Suprapubic skin (tissue), 4 donors: ENCODE results near the gene TSPAN18. TPM values are rescaled to one million over a fixed set of nuclear protein-coding genes. Genes with fewer than 3 reads are reported as not detected.

ENCODE experiments used
- DNase-seq, 2 donors: peaks; one replicate each; pipeline ENCODE4 v3.0.0-alpha.2; 2019; ENCODE audit warnings: low spot score in 2 of 2
- H3K27ac ChIP-seq: fragments of 200-600 bp; sonication (generic); one replicate; pipeline ENCODE4 v1.5.1; 2019
- H3K27me3 ChIP-seq: fragments of 200-600 bp; sonication (generic); one replicate; pipeline ENCODE4 v1.5.1; 2019
- H3K36me3 ChIP-seq: fragments of 200-600 bp; sonication (generic); one replicate; pipeline ENCODE4 v1.5.1; 2019
- H3K4me1 ChIP-seq: fragments of 200-600 bp; sonication (generic); one replicate; pipeline ENCODE4 v1.5.1; 2019
- H3K4me3 ChIP-seq: fragments of 200-600 bp; sonication (generic); one replicate; pipeline ENCODE4 v1.5.1; 2019; ENCODE audit warnings: mild to moderate bottlenecking
- H3K9me3 ChIP-seq: fragments of 200-600 bp; sonication (generic); one replicate; pipeline ENCODE4 v1.5.1; 2019
- CTCF ChIP-seq, 2 donors: fragments of 200-600 bp in 1 of 2; fragments of 450-650 bp in 1 of 2; sonication (generic) in 1 of 2; IDR thresholded peaks; one replicate each; pipeline ENCODE4 v1.5.1; 2016 to 2019; ENCODE audit warnings: antibody characterized with exemption in 2 of 2, mild to moderate bottlenecking in 1 of 2, moderate library complexity in 1 of 2
- EP300 ChIP-seq: sonication (generic); formaldehyde crosslinking; IDR thresholded peaks from one replicate; pipeline ENCODE4 v1.6.1; 2017; ENCODE audit warnings: antibody characterized with exemption
- POLR2A ChIP-seq, 2 donors: fragments of 450-650 bp; IDR thresholded peaks; one replicate each; pipeline ENCODE4 v1.6.1; 2017; ENCODE audit warnings: antibody characterized with exemption in 2 of 2, mild to moderate bottlenecking in 2 of 2, moderate library complexity in 2 of 2
- POLR2AphosphoS5 ChIP-seq, 3 donors: sonication (generic); formaldehyde crosslinking; IDR thresholded peaks; one replicate each; pipeline ENCODE4 v1.6.1; 2017; ENCODE audit warnings: antibody characterized with exemption in 3 of 3
- WGBS: methylation state at CpG from one replicate; pipeline ENCODE4 v1.1.5; 2018; 5-methylcytosine and 5-hydroxymethylcytosine counted together
- total RNA-seq, 4 donors: library from RNA; depleted of rRNA; stranded (reverse); fragments of >200 nt; gene quantifications; one replicate each; pipeline ENCODE4 v1.1.0, GENCODE V29; 2016

The TSPAN18 gene
- total RNA-seq, 4 donors from 2014 or later, result 1.3 to 5.1 (median 3.9) TPM

- no peaks in the 10 kb centered on the region for H3K9me3 ChIP-seq
- WGBS, result 94% methylated on average over 8 of the region's 8 CpGs
- TF ChIP-seq CTCF (IDR thresholded peaks at IDR 0.05), result no peak
- TF ChIP-seq POLR2A (IDR thresholded peaks at IDR 0.05), result no peak
- no peaks in the 10 kb centered on the region for H3K27me3 ChIP-seq
- peak in 1 of 2 donors; percentile 71 for DNase-seq
- H3K27ac ChIP-seq, result no peak overlapping the region
- no peaks in the 10 kb centered on the region for H3K36me3 ChIP-seq
- H3K4me1 ChIP-seq, result peaks cover 28% of the 10 kb centered on the region
- H3K4me3 ChIP-seq, result no peak overlapping the region
Observed at GRCh38 chr11:44765026-44765595, 38.3 kb downstream of the TSPAN18 start.

GRCh38 chr11:44765676-44766075, 38.9 kb downstream of the TSPAN18 start:
- Histone ChIP-seq H3K4me3 (no peak overlapping the region), H3K36me3 (no peaks in the 10 kb centered on the region), H3K27ac (no peak overlapping the region), H3K9me3 (no peaks in the 10 kb centered on the region), H3K27me3 (no peaks in the 10 kb centered on the region), H3K4me1 (peaks cover 22% of the 10 kb centered on the region)
- 95% methylated on average over 3 of the region's 3 CpGs for WGBS
- TF ChIP-seq POLR2A (IDR thresholded peaks at IDR 0.05) (no peak), CTCF (IDR thresholded peaks at IDR 0.05) (no peak), EP300 (no peak), POLR2AphosphoS5 (IDR thresholded peaks at IDR 0.05) (no peak)
- DNase-seq, result peak in 1 of 2 donors; percentile 32

GRCh38 chr11:44766112-44766971, 39.6 kb downstream of the TSPAN18 start:
- peaks cover 16% of the 10 kb centered on the region for H3K4me1 ChIP-seq
- H3K9me3 ChIP-seq, result no peaks in the 10 kb centered on the region
- TF ChIP-seq POLR2AphosphoS5 (IDR thresholded peaks at IDR 0.05), result no peak
- no peak for TF ChIP-seq CTCF (IDR thresholded peaks at IDR 0.05)
- H3K27ac ChIP-seq, result no peak overlapping the region
- peak in 1 of 2 donors; percentile 70 for DNase-seq
- no peak overlapping the region for H3K4me3 ChIP-seq
- WGBS, result 55% methylated on average over 4 of the region's 8 CpGs
- no peaks in the 10 kb centered on the region for H3K27me3 ChIP-seq
- no peaks in the 10 kb centered on the region for H3K36me3 ChIP-seq

GRCh38 chr11:44766972-44767278, 40.2 kb downstream of the TSPAN18 start:
- H3K4me1 ChIP-seq, result peaks cover 12% of the 10 kb centered on the region
- TF ChIP-seq CTCF (IDR thresholded peaks at IDR 0.05) (no peak), POLR2AphosphoS5 (IDR thresholded peaks at IDR 0.05) (no peak), EP300 (no peak), POLR2A (IDR thresholded peaks at IDR 0.05) (no peak)

GRCh38 chr11:44767421-44767820, 40.7 kb downstream of the TSPAN18 start:
- no peak for TF ChIP-seq CTCF (IDR thresholded peaks at IDR 0.05)
- TF ChIP-seq POLR2A (IDR thresholded peaks at IDR 0.05), result no peak
- TF ChIP-seq EP300, result no peak
- no peak for TF ChIP-seq POLR2AphosphoS5 (IDR thresholded peaks at IDR 0.05)
- no peaks in the 10 kb centered on the region for H3K27me3 ChIP-seq
- H3K4me1 ChIP-seq, result peaks cover 12% of the 10 kb centered on the region
- DNase-seq, result no peak
- no peak overlapping the region for H3K4me3 ChIP-seq
- H3K36me3 ChIP-seq, result no peaks in the 10 kb centered on the region
- WGBS, result 56% methylated on average over 1 of the region's 1 CpG
- H3K27ac ChIP-seq, result no peak overlapping the region
- H3K9me3 ChIP-seq, result no peaks in the 10 kb centered on the region

More at GRCh38 chr11:44766972-44767278, 40.2 kb downstream of the TSPAN18 start:
- Histone ChIP-seq H3K27ac (no peak overlapping the region), H3K9me3 (no peaks in the 10 kb centered on the region), H3K27me3 (no peaks in the 10 kb centered on the region), H3K36me3 (no peaks in the 10 kb centered on the region), H3K4me3 (no peak overlapping the region)
- no peak for DNase-seq
